CD4-positive, alpha-beta T cell treated with Interleukin-6 for 4 hours (primary cell): ENCODE results near the gene INKA2.
"Not testable (repeated sequence)": the region's sequence is repeated elsewhere in the genome, so short reads cannot be mapped to it uniquely, and the experiment has no call there.

Experiments
- DNase-seq: peaks from one replicate; pipeline ENCODE4 v3.0.0-alpha.2; 2020; ENCODE audit warnings: mixed read lengths

INKA2 gene

DNA sequence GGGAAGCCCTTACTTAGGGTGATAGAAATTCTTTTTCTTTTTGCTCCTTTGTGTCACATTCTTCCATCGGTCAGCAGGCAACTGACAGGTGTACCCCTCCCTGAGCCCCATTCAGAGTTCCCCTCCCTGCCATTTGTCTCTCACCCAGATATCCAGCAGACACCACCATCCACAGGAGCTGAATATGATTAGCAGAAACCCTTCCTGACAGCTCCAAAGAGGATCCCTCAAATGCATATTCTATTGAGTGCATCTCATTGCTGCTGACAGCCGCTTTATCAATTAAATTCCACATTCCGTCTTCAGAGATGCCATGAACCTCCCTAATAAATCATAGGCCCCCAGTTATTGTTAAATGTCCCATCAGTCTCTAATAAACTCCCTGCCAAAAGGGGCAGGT lies 10.4 kb upstream of the INKA2 start:
- DNase-seq = no peak

DNA sequence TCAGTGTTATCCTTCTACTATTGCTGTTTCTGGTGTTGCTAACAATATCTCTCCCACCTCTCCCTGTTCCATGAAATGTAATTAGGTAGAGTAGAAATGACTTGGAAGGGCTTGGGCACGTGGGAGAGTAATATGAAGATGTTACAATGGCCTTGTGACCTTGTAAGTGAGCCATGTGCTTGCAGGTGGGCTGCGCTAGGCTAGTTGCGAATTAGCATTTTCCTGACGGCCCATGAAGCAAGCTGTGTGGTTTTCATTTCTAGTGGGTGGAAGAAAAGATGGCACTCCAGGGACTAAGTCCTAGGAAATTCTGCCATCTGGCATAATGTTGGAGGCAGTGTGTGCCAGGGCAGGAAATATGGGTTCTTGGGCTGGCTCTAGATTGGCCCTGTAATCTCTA lies 8.8 kb upstream of the INKA2 start:
- no peak for DNase-seq

DNA sequence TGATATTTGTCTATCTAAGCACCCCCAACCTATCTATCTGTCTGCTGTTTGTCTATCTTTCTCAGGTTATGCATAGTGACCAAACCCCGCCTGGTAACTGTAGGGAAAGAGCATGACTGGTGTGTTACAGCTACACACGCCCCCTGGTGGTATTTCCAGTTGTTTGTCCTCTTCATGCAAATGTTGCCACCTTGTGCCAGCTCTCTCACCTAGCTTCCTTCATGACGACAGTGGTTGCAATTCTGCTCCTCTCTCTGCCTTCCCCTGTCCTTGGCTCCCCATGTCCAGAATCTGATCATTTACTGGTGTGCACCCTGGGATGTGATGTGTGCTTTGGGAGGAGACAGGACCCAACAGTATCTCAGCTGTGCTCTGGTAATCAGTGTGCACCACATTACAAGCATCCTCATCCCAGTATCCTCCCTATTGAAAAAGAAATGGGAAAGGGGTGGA lies 8.1 kb upstream of the INKA2 start:
- DNase-seq = peak; percentile 80

DNA sequence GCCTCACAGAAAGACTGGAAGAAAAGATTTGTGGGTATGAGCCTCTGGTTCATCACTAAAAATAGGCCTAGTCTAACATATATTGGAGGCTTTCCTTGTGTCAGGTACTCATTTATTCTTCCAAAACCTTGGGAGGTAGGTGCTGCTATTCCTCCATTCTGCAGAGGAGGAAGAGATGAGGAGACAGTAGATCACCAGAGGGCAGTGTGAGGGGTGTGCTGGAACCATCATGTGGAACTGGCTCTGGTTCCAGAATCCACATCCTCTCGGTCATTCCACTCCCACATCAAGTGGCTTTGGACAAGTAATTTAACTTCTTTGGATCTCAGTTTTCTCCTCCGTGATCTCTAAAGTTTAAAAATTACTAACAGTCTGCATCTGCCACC lies 7.4 kb upstream of the INKA2 start:
- DNase-seq = no peak

DNA sequence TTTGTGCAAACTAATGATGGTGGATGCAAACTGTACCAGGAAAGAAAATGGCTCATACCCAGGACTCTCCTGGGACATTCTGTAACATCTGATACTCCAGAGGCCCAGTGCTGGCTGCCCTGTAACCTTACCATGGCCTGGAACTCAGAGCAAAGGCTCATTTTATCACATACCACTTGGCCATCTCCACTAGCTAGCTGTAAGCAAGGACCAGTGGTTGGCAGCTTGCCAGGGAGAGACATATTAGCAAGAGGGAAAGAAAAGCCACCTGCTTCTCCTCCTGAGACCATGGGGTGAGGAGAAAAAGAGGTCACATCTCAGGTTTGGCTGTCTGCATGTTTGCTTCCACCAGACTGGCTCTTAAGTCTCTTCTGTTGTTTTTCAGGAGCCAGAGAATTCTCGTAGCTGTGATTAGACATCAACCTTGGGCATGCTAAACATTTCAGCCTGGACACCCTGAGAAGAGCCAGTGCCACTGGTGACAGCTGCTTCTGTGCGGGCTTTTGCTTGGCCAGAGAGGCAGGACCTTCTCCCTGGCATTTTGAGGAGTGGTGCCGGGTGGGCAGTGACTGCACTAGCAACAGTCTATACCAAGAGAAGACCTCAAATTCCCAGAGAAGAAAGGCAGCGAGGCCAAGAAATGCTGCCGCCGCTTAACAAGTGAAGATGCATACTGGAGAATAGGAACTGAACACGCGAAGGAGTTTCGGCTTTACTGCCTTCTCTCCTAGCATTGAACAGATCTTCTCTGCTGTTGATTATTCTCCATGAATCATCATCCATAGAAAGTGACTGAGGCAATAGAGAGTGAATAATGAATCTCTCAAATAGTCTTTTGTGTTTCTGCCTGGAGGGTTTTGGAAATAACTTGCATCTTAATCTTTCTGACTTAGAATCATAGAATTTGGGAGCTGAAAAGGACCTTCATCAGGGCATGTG lies 6.7 kb upstream of the INKA2 start:
- DNase-seq = no peak

DNA sequence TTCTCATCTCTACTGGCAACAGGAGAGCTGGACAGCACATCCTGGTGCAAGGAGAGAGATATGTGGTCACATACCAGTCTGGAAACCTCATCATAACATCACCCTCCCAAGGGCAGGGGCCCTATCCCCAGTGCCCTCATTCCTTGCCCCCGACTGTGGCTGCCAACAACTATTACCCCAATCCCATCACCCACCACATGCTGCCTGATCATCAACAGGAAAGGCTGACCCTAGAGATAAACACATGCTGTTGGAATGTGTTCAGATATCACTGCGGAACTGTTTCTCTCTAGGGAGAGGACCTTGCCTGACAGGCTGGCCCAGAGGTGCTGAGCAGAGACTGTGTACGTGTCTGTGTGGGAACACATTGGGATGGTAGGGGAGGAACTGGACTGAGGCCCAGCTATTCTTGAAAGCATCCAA lies 4.5 kb upstream of the INKA2 start:
- DNase-seq = no peak

DNA sequence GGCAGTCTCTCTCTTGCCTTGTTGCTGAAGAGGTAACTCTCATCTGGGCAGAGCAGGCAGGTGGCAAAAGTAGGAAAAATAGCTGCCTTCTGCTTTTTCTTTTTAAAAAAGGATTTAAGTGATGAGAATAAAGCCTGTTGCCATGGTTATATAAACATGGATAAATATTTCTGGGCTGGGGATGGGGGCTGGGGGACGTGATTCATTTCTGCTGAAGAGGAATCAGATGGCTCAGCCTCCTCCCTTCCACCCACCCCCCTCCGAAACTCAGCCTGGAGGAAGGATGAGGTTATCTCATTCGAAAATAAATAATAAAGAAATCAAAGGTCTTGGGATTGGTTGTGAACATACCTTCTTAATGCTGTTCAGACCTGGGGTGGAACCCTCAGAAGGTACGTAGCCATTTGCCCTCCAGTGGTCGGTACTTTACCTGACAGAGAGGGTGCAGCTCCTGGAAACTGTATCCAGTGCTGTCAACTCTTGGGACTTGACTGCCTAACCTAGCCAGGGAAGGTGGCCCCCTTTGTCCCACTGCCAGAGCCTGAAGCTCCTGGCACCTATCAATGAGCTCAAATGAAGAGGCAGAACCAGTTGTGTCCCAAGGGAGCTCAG lies 3.8 kb upstream of the INKA2 start:
- DNase-seq = no peak

DNA sequence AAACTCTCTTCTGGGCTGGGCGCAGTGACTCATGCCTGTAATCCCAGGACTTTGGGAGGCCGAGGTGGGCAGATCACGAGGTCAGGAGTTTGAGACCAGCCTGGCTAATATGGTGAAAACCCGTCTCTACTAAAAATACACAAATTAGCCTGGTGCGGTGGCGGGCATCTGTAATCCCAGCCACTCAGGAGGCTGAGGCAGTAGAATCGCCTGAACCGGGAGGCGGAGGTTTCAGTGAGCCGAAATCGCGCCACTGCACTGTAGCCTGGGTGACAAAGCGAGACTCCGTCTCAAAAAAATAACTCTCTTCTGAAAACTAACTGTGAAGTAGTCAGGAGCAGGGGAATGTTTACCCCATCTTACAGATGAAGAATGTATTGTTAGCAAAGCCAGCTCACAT lies 3.1 kb upstream of the INKA2 start:
- DNase-seq = not testable (repeated sequence)

DNA sequence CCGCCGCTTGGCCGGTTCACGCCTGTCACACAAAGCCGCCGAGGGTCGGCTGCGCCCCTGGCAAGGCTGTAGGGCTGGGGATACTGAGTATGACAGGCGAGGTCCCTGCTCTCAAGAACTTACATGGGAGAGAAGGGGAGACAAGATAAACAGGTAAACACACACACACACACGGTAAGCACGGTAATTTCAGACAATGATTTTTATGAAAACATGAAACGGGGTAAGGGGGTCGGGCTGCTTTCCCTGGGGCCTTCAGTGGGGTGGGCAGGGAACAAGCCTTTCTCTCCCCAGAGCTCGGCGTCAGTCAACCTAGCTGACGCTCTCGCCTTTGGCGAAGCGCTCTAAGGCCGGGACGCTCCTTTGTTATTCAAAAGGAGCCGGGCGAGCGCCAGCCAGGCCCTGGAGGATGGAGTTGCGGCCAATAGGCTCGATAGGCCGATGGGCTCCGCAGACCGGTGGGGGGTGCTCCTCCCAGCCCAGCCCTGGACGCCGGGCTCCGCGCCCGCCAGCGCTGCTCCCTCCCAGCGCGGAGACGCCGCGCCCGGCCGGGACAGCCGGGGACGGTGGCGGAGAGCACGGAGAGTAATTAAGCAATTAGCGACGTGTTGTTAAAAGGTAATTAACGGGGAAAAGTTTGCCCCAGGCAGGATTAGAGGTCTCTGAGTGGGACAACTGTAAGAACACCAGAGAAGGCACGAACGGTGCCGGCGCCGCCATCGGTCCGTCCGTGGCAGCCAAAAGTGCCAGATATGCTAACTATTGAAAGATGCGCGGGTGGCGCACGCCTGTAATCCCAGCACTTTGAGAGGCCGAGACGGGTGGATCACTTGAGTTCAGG lies 950 bp upstream of the INKA2 start:
- DNase-seq = peak; percentile 14

DNA sequence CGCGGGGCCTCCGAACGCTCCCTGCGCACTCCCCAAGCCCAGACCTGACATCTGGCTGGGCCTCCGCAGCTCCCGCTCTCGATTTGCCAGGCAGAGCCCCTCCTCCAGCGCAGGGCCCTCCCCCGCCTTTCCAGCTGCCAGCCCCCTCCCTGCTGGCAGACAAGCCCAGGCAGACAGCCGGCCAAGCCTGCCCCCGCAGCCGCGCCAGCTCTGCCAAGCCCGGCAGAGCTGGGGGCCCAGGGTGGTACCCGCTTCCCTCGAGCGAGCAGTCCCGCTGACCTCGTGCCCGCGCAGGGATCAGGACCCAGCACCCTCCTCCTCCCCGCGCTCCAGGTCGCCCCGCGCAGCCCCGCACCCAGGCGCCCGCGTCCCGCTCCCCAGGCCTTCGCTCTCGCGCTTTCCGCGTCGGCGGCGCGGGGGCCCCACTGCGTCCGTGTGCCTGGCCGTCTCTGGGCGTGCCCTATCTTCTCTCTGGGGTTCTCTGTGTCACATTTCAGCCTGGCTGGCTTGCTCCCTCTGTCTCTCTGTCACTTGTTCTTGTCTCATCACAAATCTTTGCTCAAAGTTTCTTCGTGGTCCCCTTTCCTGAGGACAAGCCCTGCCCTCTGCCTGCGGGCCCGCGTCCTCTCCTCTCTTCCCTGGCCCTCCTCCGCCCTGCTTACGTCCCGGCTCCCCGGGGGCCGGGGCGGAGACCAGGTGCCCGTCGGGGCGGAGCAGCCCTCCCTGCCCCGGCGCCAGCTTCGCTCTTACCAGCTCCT lies 580 bp downstream of the INKA2 start:
- peak; percentile 47 for DNase-seq

DNA sequence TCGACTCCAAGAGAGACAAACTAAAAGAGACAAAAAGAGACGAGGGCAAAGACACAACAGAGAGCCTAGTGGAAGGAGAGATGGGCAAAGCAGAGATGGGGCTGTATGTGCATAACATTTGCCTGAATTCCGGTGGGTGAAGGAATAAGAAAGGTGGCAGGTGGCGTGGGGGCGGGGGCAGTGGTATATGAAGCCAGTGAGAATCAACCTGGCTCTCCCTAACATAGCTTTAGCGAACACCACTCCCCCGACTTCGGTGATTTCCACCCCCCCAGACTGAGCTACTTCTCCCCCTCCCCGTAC lies 1.1 kb downstream of the INKA2 start:
- DNase-seq = no peak

DNA sequence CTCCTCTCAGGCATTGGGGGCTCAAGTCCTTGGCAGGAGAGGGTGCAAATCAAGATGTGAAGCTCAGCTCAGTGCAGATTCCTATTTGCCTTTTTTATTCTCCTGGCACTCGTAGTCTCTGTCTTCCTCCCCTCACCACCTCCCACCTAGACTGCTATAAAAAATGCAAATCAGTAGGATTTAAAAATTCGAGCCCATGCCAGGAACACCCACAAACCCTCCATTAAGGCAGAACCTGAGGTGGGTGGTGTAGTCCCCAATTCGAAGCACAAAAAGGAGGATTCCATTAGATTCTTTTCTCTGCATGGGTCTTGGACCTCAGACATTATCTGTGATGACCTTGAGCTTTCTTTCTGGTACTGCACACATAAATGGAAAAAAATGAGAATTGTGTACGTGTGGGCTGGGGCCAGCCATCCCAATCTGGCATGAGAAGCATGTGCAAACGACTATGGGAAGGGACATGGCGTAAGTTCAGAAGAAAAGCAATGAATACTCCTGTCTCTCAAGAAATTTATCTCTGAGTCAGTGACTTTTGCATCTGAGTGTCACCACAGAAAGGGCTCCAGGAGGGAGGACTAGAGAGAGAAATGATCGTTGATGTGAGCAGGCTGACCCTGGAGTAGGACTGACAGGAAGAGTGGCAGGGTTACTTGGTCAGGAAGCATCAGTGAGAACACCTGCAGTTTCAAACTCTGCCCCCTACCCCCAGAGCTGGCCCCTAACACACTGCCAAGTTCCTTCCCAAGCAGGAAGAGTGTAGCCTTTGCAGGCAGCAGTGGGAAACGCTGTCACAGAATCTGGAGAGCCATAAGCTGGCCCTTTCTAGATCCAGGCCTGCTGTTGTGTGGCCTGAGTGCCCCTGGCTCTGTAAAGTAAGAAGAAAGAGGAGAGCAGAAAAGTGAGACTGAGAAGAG lies 1.7 kb downstream of the INKA2 start:
- DNase-seq = no peak

DNA sequence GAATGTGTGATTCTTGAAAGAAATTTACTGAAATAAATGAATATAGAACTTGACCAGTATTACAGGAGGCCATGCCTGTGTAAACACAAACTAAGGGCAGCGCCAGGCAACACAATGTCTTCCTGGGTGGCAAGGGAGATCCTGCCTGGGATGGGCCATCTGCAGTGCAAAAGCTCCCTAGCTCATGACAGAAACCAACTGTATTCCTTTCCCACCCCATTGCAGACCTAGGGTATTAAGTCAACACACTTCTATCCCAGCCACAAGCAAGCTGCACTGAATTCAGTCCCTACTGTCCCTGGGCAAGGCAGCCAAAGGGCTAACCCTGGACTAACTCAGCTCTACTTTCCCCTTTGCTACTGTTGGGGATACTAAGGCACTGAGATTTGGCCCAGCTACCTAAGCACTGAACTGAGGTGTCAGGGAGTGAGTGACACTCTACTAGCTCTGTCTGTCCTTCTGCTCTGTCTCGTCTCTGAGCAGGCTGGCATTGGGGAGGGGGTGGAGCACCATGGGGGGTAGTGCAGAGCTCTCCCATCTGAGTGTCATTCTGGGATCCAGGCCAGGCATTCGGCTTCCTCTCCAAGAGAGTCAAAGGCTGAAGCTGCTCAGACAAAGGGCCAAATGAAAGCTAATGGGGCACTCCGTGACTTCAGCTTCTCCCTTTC lies 2.5 kb downstream of the INKA2 start:
- DNase-seq = no peak

DNA sequence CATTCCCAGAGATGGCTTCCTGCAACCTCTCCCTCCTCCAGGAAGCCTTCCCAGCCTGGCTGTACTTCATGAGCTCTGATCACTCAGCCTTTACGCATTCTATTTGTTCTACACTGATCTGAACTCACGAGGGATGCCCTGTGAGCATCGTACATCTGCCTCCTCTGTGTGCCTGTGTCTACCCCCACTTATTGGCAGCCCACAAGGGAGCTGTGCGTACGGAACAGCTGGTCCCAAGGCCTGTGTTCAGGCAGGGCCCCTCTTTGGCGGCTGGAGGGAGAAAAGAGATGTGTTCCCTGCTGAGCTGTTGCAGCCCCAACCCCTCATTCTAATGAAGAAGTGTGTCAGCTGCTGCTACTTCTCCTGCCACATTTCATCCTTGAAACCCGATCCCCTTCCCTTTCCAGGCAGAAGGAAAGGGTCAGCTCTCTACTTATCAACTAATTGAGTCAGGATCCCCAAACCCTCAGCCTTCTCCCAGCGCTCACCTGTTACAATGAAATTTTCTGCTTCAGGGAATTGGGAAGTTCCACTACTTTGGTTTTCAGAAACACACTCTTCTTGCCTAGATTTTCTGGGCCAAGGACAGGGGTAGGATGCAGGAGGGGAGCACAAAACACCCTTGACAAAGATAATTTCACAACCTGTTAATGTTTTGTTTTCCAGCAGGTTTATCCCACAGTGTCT lies 3.2 kb downstream of the INKA2 start:
- DNase-seq = no peak

DNA sequence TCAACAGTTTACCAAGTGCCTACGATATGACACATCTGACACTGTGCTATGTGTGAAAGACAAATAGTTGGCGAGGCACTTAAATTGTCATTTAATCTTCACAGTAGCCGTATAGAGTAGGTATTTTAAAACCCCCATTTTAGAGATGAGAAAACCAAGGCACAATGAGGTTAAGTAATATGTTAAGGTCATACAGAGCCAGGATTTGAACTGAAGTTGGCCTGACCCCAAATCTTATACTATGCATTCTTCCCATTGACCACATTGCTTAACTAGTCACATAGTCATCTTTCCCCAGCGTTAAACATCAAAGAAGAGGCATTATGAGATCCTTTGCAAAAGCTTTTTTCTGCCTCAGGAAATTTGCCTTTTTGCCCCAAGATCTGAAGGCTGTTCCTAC lies 3.9 kb downstream of the INKA2 start:
- no peak for DNase-seq

DNA sequence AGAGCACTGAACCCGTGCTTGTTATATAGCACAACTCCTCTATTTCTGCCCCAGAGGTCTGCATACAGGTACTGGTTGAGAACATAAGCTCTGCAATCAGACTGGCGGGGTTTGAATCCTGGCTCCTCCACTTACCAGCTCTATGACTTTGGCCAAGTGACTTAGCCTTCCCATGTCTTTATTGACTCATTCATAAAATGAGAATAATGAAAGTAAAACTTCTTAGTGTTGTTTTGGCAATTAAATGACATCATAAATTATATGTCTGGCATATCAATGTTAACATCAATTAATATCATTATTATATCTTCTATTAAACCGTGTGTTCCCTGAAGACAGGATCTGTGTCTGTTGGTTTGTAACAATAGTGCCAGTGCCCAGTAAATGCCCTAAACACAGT lies 4.3 kb downstream of the INKA2 start:
- no peak for DNase-seq

DNA sequence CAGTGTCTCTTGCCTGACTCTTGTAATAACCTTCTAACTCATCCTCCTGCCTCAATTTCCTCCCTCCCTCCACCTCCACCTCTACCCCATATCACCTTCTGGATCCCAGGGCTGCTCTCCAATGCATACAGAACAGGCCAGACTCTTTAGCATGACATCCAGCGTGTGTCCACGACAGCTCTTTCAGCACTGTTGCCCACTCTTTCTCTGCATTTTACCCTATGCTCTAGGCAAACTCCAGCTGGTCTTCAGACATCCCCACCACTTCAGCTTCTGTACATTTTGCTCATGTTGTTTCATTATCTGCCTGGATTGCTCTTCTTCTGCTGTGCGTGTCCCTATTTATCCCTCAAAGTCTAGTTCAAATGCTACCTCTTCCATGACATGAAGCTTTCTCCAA lies 4.8 kb downstream of the INKA2 start:
- no peak for DNase-seq

DNA sequence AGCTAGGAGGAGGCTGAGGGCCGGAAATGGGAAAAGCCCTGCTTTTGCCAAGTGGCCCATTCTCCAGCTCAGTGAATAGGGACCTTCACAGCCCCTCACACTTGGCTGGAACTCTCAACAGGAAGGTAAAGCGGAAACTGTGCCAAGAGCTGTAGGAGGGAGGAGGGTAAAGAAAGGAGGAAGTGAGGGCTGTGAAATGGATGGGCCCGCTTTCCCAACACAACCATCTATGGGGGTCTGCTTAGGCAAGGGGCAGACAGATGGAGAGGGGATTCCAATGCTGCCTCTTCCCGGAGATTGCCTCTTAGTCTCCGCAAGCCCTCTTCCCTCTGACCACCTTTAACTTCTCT lies 5.2 kb downstream of the INKA2 start:
- no peak for DNase-seq

DNA sequence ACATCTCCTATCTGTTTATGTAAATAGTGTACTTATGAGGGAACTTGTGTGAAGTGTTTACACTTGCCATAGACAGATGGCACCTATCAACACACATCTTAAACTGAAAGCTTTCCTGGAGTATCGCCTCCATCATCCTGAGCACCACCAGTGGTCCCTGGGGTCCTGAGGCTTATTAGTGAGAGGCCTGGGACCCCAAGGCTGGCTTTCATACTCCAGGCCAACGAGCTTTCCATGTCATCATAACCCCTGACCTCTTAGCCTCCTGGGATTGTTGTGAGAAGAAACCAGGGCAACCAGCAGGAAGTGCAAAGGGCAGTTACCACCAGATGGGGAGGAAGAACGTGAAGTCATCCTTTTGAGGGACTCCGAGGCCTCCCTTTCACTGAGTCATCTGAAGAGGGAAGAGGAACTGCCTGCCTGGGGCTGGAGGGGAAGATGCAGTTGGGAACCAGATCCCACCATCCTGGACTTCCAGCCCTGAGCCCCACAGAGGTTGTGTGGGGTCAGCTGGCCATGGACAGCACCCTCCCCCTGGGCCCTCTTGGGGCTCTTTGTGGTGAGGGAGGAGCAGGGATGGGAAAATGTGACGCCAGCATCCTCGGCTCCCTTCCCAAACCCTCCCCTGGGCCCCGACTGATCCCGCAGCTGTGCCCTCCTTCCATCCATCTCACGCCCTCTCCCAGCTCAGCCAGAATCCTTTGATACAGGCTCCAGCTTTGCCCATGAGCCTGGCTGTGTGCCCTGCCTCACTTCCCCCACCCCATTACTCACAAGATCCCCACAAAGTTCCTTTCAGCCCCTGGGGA lies 5.8 kb downstream of the INKA2 start:
- no peak for DNase-seq

DNA sequence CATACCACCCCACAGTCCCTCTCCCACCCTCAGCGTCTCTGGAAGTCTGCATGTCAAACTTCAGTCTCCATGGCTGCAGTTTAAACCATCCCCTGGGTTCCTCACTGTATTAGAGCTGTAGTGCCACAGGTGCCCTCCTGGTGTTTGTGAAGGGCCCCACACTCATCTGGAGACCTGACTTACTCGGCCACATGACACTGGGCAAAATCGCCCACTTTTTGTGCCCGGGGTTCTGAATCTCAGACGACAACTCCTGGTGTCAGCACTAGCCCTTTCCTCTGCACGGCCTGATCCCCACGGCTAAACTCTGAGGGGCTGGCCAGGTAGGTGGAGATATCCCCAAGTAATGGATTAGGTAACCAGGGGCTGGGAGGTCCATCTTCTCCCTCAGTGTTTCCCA lies 6.5 kb downstream of the INKA2 start:
- DNase-seq = no peak
